AG10803 (cell line): ENCODE results near the gene PPP2R2C.

Experiments
- DNase-seq: peaks from one replicate; pipeline ENCODE4 v3.0.0; 2010; ENCODE audit warnings: low read depth
- H3K4me3 ChIP-seq: 2 replicates; pipeline ENCODE4 v1.5.1; 2011; ENCODE audit warnings: mild to moderate bottlenecking, low read length, control low read depth
- TF ChIP-seq, protein P1 (sequence below): conservative IDR thresholded peaks from 2 replicates; pipeline ENCODE4 v1.5.1; 2011; ENCODE audit warnings: mild to moderate bottlenecking, low read length, control low read depth, inconsistent platforms

Gene PPP2R2C

DNA sequence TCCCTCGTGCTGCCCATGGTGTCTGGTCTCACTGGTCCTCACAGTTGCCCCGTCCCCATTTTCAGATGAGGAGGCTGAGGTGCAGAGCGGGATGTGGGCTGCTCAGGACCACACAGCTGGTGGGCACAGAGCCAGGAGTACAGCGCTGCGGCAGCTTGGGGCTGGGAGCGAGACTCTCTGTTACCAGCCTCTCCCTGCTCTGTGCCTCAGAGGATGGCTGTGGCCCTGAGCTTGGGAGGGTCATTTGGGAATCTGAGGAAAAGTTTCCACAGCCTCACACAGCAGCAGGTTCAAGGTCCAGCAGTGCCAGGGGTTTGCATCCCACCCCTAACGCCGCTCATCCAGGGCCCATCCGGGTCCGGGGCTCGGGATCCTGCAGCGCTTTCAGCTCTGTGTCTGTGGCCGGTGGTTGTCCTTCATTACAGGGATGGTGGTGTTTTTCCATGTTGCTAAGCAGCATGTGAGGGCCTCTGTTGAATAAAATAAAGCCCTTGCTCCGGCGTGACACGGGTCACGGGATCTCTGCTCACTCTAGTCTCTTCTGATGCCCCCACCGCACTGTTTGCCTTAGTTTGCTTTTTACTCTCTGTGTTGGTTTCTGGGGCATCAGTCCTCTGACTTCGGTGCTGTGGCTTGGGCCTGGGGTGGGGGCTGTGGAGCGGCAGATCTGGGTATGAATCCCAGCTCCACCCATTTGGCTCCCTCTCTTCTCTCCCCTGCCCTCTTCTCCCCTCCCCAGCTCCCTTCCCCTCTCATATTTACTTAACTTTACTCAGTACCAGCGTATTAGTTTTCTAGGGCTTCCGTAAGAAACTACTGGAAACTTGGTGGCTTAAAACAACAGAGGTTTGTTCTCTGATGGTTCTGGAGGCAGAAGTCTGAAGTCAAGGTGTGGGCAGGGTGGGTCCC lies 196.3 kb downstream of the PPP2R2C start:
- TF ChIP-seq, protein P1, sequence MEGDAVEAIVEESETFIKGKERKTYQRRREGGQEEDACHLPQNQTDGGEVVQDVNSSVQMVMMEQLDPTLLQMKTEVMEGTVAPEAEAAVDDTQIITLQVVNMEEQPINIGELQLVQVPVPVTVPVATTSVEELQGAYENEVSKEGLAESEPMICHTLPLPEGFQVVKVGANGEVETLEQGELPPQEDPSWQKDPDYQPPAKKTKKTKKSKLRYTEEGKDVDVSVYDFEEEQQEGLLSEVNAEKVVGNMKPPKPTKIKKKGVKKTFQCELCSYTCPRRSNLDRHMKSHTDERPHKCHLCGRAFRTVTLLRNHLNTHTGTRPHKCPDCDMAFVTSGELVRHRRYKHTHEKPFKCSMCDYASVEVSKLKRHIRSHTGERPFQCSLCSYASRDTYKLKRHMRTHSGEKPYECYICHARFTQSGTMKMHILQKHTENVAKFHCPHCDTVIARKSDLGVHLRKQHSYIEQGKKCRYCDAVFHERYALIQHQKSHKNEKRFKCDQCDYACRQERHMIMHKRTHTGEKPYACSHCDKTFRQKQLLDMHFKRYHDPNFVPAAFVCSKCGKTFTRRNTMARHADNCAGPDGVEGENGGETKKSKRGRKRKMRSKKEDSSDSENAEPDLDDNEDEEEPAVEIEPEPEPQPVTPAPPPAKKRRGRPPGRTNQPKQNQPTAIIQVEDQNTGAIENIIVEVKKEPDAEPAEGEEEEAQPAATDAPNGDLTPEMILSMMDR: no peak
- H3K4me3 ChIP-seq: no peak overlapping the region
- DNase-seq: no peak

DNA sequence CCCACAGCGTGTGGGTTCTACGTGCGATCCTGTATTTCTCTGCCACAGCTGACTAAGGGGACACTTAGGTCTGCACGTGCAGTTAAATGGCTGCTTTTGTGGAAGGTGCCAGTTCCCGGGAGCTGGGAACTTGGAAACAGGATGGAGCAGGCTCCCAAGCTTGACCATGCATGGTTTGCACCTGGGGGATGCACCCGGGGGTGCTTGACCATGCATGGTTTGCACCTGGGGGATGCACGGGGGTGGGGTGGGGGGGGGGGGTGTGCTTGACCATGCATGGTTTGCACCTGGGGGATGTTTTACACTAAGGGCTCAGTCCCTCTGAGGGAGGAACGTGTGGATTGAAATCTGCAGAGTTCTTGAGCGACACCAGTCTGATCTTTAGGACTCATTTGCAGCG lies 197.1 kb downstream of the PPP2R2C start:
- TF ChIP-seq, protein P1: no peak
- no peak for DNase-seq

DNA sequence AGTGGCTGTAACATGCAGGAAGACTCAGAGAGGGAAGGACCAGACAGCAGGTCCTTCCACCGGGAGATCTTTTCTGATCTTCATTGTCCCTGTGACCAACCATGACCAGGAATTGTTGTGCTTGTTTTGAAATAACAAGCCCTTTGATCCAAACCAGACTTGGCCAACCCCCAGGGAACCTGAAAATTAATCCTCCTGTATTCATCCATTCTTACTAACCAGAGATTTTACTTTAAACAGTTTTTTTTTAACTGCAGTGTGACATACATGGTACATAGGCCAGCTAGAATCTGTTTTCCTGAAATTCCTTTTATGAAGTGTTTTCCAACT lies 198.8 kb downstream of the PPP2R2C start:
- TF ChIP-seq, protein P1: no peak
- no peak for DNase-seq
- no peak overlapping the region for H3K4me3 ChIP-seq

More for the DNA sequence above, 197.1 kb downstream of the PPP2R2C start:
- H3K4me3 ChIP-seq: no peak overlapping the region

DNA sequence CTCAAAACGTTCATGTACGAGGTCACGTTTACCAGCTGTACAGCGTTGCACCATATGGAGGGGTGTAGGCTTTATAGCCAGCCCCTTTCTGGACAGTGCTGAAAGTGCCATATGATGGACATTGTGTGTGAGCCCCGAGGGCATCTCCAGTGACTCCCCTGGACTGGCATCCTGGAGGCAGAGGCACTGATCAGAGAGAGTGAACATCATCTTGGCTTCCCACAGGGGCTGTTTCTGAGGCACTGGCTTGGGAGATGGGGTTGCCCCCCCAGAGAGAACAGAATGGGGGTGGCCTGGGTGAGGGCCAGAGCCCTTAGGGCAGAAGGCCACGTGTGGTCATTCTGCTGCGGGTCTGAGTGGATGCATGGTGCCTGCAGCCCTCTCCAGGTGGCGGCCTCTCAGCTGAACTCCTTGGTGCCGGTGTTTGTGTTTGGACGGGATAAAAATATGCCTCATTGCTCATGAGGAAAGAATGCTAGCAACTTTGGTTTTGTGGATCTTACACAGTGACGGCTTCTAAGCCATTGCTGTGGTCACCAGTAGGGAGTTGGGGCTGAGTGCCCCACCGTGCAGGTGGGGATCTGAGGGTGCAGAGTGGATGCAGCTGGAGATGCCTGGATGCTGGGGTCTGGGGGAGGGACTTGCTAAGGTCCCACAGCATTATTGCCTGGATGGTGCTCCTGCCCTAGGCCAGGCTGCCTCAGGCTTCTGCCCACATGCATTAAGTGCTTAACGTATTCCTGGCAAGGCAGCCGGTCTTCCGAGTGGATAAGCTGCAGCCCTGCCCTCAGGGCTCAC lies 199.4 kb downstream of the PPP2R2C start:
- TF ChIP-seq, protein P1: peak; percentile 13; the same call in 1 of the 2 replicates
- no peak overlapping the region for H3K4me3 ChIP-seq
- peak; percentile 74 for DNase-seq

DNA sequence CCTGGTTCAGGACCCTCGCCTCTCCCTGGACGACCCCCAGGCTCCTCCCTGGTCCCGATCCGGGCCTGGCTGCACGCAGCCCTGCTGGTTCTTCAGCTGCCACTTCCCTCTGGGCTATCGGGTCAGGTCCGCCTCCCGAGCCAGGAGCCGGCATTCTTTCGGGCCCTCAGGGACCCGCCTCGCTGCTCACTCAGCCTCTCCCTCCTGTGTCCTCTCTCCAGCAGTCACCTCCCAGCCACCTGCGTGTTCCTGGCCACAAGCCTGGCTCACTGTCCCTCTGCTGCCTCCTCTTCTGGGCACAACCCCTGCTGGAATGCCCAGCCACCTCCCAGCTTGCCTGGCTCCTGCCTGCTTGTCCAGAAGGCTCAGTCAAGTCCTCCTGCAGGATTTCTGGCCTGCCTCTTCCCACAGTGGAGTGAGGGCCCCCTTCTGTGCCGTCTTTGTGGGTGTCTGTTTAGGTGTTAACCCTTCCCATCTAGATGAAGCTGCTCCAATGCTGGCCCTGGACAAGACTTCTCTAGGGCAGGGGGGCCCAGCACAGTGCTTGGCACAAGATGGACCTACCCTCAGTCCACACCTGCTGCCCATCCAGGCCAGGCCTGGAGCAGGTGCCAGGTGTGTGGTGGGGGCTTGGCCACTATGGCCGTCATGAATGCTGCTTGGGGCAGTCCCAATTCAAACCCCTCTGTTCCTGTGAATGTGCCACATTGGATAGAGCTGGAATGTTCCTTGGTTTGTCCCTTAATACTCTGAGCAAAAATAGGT lies 200.5 kb downstream of the PPP2R2C start:
- no peak overlapping the region for H3K4me3 ChIP-seq
- peak; percentile 9 for DNase-seq
- TF ChIP-seq, protein P1: no peak

DNA sequence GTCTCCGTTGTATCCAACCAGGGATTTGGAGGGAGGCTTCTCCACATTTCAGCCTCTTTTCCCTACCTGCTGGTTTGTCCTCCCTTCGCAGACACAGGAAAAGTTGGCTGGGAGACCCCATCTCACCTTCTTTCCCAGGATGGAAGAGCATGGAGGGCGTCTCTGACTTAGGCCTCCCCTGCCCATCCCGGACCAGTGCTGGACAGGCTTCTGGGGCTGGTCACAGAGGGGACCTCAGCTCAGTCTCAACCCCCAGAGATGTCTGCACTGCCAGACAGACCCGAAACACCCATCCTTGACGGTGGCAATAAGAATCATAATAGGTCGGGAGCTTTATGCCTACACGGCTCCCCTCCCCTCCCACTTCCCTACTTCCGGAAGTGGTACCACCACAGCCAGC lies 201.2 kb downstream of the PPP2R2C start:
- no peak overlapping the region; the same call in 1 of the 2 replicates for H3K4me3 ChIP-seq
- TF ChIP-seq, protein P1: no peak
- no peak for DNase-seq
